HAP-1 (cell line): Measurements from ENCODE around the gene NDUFAF8.

Source experiments
- DNase-seq, 2 experiments: peaks; one replicate each; pipeline ENCODE4 v3.0.0-alpha.2; 2016 to 2020; ENCODE audit warnings: low spot score in 2 of 2
- H3K27me3 ChIP-seq: fragments of 250-450 bp; sonication (Bioruptor Pico); 2 replicates; pipeline ENCODE4 v1.5.1; 2020; ENCODE audit warnings: low read depth, mild to moderate bottlenecking, moderate library complexity
- H3K36me3 ChIP-seq: fragments of 250-450 bp; sonication (Bioruptor Pico); replicated peaks from 2 replicates; pipeline ENCODE4 v1.5.1; 2020; ENCODE audit warnings: mild to moderate bottlenecking
- H3K4me1 ChIP-seq: fragments of 250-450 bp; sonication (Bioruptor Pico); 2 replicates; pipeline ENCODE4 v1.5.1; 2020; ENCODE audit warnings: mild to moderate bottlenecking
- H3K4me3 ChIP-seq: fragments of 250-450 bp; sonication (Bioruptor Pico); 2 replicates; pipeline ENCODE4 v1.5.1; 2020; ENCODE audit warnings: mild to moderate bottlenecking, moderate library complexity
- H3K9me3 ChIP-seq: fragments of 250-450 bp; sonication (Bioruptor Pico); 2 replicates; pipeline ENCODE4 v1.5.1; 2020; ENCODE audit warnings: mild to moderate bottlenecking, moderate library complexity
- in situ Hi-C: fragments of 300-500 bp; cut with MboI; formaldehyde crosslinking; loops from 3 replicates; pipeline ENCODE4 v1.14.3; 2020; ENCODE audit warnings: low sequenced_read_pairs, inconsistent platforms, mixed read lengths

NDUFAF8 gene

GRCh38 chr17:81261582-81262336 lies 22.6 kb downstream of the NDUFAF8 start:
- in situ Hi-C loops = no loop called here
- H3K36me3 ChIP-seq = peaks cover 48% of the 10 kb centered on the region
- no peaks in the 10 kb centered on the region for H3K27me3 ChIP-seq
- no peak for DNase-seq
- H3K4me3 ChIP-seq = no peak overlapping the region
- H3K4me1 ChIP-seq = no peaks in the 10 kb centered on the region
- H3K9me3 ChIP-seq = no peaks in the 10 kb centered on the region

GRCh38 chr17:81263371-81264181 lies 24.5 kb downstream of the NDUFAF8 start:
- H3K36me3 ChIP-seq = peaks cover 48% of the 10 kb centered on the region
- in situ Hi-C loops = no loop called here
- no peaks in the 10 kb centered on the region for H3K4me1 ChIP-seq
- H3K9me3 ChIP-seq = no peaks in the 10 kb centered on the region
- no peaks in the 10 kb centered on the region for H3K27me3 ChIP-seq
- no peak overlapping the region for H3K4me3 ChIP-seq
- no peak for DNase-seq

GRCh38 chr17:81264640-81265039 lies 25.5 kb downstream of the NDUFAF8 start:
- in situ Hi-C loops = no loop called here

GRCh38 chr17:81265576-81265975 lies 26.5 kb downstream of the NDUFAF8 start:
- no peaks in the 10 kb centered on the region for H3K27me3 ChIP-seq
- no peaks in the 10 kb centered on the region for H3K4me1 ChIP-seq
- H3K9me3 ChIP-seq = no peaks in the 10 kb centered on the region
- DNase-seq = no peak
- no peak overlapping the region for H3K4me3 ChIP-seq
- H3K36me3 ChIP-seq = peaks cover 47% of the 10 kb centered on the region
- in situ Hi-C loops = no loop called here

More at GRCh38 chr17:81264640-81265039, 25.5 kb downstream of the NDUFAF8 start:
- Histone ChIP-seq H3K4me1 (no peaks in the 10 kb centered on the region), H3K27me3 (no peaks in the 10 kb centered on the region), H3K36me3 (peaks cover 51% of the 10 kb centered on the region), H3K4me3 (no peak overlapping the region), H3K9me3 (no peaks in the 10 kb centered on the region)
- no peak for DNase-seq

GRCh38 chr17:81267390-81268067 lies 28.4 kb downstream of the NDUFAF8 start:
- in situ Hi-C loops = no loop called here
- DNase-seq = no peak
- no peaks in the 10 kb centered on the region for H3K9me3 ChIP-seq
- no peaks in the 10 kb centered on the region for H3K27me3 ChIP-seq
- H3K36me3 ChIP-seq = peaks cover 47% of the 10 kb centered on the region
- H3K4me1 ChIP-seq = no peaks in the 10 kb centered on the region
- H3K4me3 ChIP-seq = no peak overlapping the region

- no peak overlapping the region for H3K4me3 ChIP-seq
- in situ Hi-C loops = no loop called here
Measured at GRCh38 chr17:81270279-81270678, 31.2 kb downstream of the NDUFAF8 start.

GRCh38 chr17:81271226-81271625 lies 32.1 kb downstream of the NDUFAF8 start:
- no peaks in the 10 kb centered on the region for H3K4me1 ChIP-seq
- no peak for DNase-seq
- in situ Hi-C loops = no loop called here
- H3K4me3 ChIP-seq = no peak overlapping the region
- no peaks in the 10 kb centered on the region for H3K27me3 ChIP-seq
- peaks cover 50% of the 10 kb centered on the region for H3K36me3 ChIP-seq
- H3K9me3 ChIP-seq = no peaks in the 10 kb centered on the region

More at GRCh38 chr17:81270279-81270678, 31.2 kb downstream of the NDUFAF8 start:
- H3K36me3 ChIP-seq = peaks cover 51% of the 10 kb centered on the region
- no peaks in the 10 kb centered on the region for H3K27me3 ChIP-seq
- no peaks in the 10 kb centered on the region for H3K9me3 ChIP-seq
- H3K4me1 ChIP-seq = no peaks in the 10 kb centered on the region
- DNase-seq = no peak

GRCh38 chr17:81272616-81273015 lies 33.5 kb downstream of the NDUFAF8 start:
- DNase-seq = no peak
- in situ Hi-C loops = no loop called here
- Histone ChIP-seq H3K36me3 (peaks cover 56% of the 10 kb centered on the region), H3K4me3 (no peak overlapping the region), H3K4me1 (no peaks in the 10 kb centered on the region), H3K27me3 (no peaks in the 10 kb centered on the region), H3K9me3 (no peaks in the 10 kb centered on the region)

GRCh38 chr17:81273698-81274470 lies 34.8 kb downstream of the NDUFAF8 start:
- DNase-seq = no peak
- no peaks in the 10 kb centered on the region for H3K9me3 ChIP-seq
- peaks cover 54% of the 10 kb centered on the region for H3K36me3 ChIP-seq
- no peak overlapping the region for H3K4me3 ChIP-seq
- in situ Hi-C loops = no loop called here
- no peaks in the 10 kb centered on the region for H3K4me1 ChIP-seq
- no peaks in the 10 kb centered on the region for H3K27me3 ChIP-seq

- Histone ChIP-seq H3K27me3 (no peaks in the 10 kb centered on the region), H3K4me1 (no peaks in the 10 kb centered on the region), H3K36me3 (peaks cover 48% of the 10 kb centered on the region), H3K4me3 (no peak overlapping the region), H3K9me3 (no peaks in the 10 kb centered on the region)
- in situ Hi-C loops = no loop called here
- DNase-seq = no peak
Measured at GRCh38 chr17:81274471-81274855, 35.3 kb downstream of the NDUFAF8 start.

GRCh38 chr17:81276781-81277180 lies 37.7 kb downstream of the NDUFAF8 start:
- peaks cover 38% of the 10 kb centered on the region for H3K36me3 ChIP-seq
- no peaks in the 10 kb centered on the region for H3K9me3 ChIP-seq
- no peak overlapping the region for H3K4me3 ChIP-seq
- no peaks in the 10 kb centered on the region for H3K27me3 ChIP-seq
- in situ Hi-C loops = no loop called here
- no peak for DNase-seq
- no peaks in the 10 kb centered on the region for H3K4me1 ChIP-seq

- H3K27me3 ChIP-seq = no peaks in the 10 kb centered on the region
- no peak for DNase-seq
- no peak overlapping the region for H3K4me3 ChIP-seq
- H3K4me1 ChIP-seq = no peaks in the 10 kb centered on the region
- H3K36me3 ChIP-seq = peaks cover 38% of the 10 kb centered on the region
- in situ Hi-C loops = no loop called here
- no peaks in the 10 kb centered on the region for H3K9me3 ChIP-seq
Measured at GRCh38 chr17:81277421-81277820, 38.3 kb downstream of the NDUFAF8 start.

- Histone ChIP-seq H3K4me3 (no peak overlapping the region), H3K9me3 (no peaks in the 10 kb centered on the region), H3K4me1 (no peaks in the 10 kb centered on the region), H3K27me3 (no peaks in the 10 kb centered on the region), H3K36me3 (peaks cover 31% of the 10 kb centered on the region)
- in situ Hi-C loops = no loop called here
- no peak for DNase-seq
Measured at GRCh38 chr17:81277946-81278693, 39.0 kb downstream of the NDUFAF8 start.
